GM12878 (cell line): ENCODE data around the gene NUP37. TPM values are rescaled to one million over a fixed set of nuclear protein-coding genes. Genes with fewer than 3 reads are reported as not detected.
"Not testable (repeated sequence)": the region's sequence is repeated elsewhere in the genome, so short reads cannot be mapped to it uniquely, and the experiment has no call there.

Experiments
- ATAC-seq: fragments of 200-7000 bp; cut with Tn5 transposase; 3 replicates; pipeline ENCODE4 v1.9.1; 2020; ENCODE audit warnings: mild to moderate bottlenecking, moderate library complexity
- BruUV-seq: library from RNA; stranded (reverse); fragments of 400-500 nt; replicated peaks from 2 replicates; lab custom pipeline; 2021; lab: Mats Ljungman, UMichigan
- CTCF ChIA-PET: fragments of 300-600 bp; sonication (Branson Sonifier 250); formaldehyde crosslinking; extraction: SDS; loops from one replicate; lab custom pipeline; 2021; ENCODE audit warnings: inconsistent platforms; lab: Yijun Ruan, JAX
- POLR2A ChIA-PET: fragments of 350-600 bp; formaldehyde crosslinking; extraction: SDS; loops from one replicate; lab custom pipeline; 2021; ENCODE audit warnings: inconsistent platforms; lab: Charles Lee
- RAD21 ChIA-PET: fragments of 300-600 bp; sonication (Branson Sonifier 250); formaldehyde crosslinking; loops from one replicate; lab custom pipeline; 2023; ENCODE audit warnings: antibody characterized with exemption; ENCODE audit not compliant: unreplicated experiment; lab: Charles Lee
- SMC1A ChIA-PET: fragments of 300-600 bp; sonication (Branson Sonifier 250); formaldehyde crosslinking; loops from one replicate; lab custom pipeline; 2023; ENCODE audit not compliant: unreplicated experiment, uncharacterized antibody; lab: Charles Lee
- DNase-seq: peaks from one replicate; pipeline ENCODE4 v3.0.0-alpha.2; 2011; ENCODE audit warnings: low read depth, low spot score
- FAIRE-seq: peaks from 3 replicates; lab custom pipeline; 2011; peaks lifted over from hg19 to GRCh38; lab: Jason Lieb, UNC
- H2AFZ ChIP-seq: 2 replicates; pipeline ENCODE4 v1.6.0; 2011; ENCODE audit warnings: low read depth, low read length, control low read depth; ENCODE audit not compliant: control insufficient read depth
- H3K27ac ChIP-seq: 2 replicates; pipeline ENCODE4 v1.5.1; 2011; ENCODE audit warnings: control low read depth; ENCODE audit not compliant: control insufficient read depth, insufficient read depth
- H3K27me3 ChIP-seq, 2 experiments: replicated peaks in 1 of 2; 2 replicates each; pipeline versions ENCODE4 v1.6.0 to v1.6.1; 2011; ENCODE audit warnings: low read length in 1 of 2; ENCODE audit not compliant: control insufficient read depth in 2 of 2, insufficient read depth in 2 of 2
- H3K36me3 ChIP-seq, 2 experiments: 2 replicates each; pipeline ENCODE4 v1.5.1; 2011; ENCODE audit warnings: low read length in 1 of 2; ENCODE audit not compliant: control insufficient read depth in 2 of 2, insufficient read depth in 2 of 2
- H3K4me1 ChIP-seq: 2 replicates; pipeline ENCODE4 v1.6.1; 2011; ENCODE audit warnings: mild to moderate bottlenecking, low read length, moderate library complexity, mixed read lengths; ENCODE audit not compliant: control insufficient read depth, insufficient read depth
- H3K4me2 ChIP-seq: 2 replicates; pipeline ENCODE4 v1.6.0; 2011; ENCODE audit warnings: control low read depth; ENCODE audit not compliant: control insufficient read depth, insufficient read depth
- H3K4me3 ChIP-seq: fragments of 200-600 bp; sonication (generic); 2 replicates; pipeline ENCODE4 v1.5.1; 2016
- H3K79me2 ChIP-seq: 2 replicates; pipeline ENCODE4 v1.6.0; 2011; ENCODE audit warnings: low read length; ENCODE audit not compliant: control insufficient read depth, insufficient read depth
- H3K9ac ChIP-seq: 2 replicates; pipeline ENCODE4 v1.8.0; 2011; ENCODE audit warnings: low read length, control low read depth, mixed read lengths; ENCODE audit not compliant: control insufficient read depth, insufficient read depth
- H3K9me3 ChIP-seq: replicated peaks from 3 replicates; pipeline ENCODE4 v1.5.1; 2011; ENCODE audit warnings: mild to moderate bottlenecking, low read length; ENCODE audit not compliant: control insufficient read depth, insufficient read depth
- H4K20me1 ChIP-seq: 2 replicates; pipeline ENCODE4 v1.6.0; 2011; ENCODE audit not compliant: control insufficient read depth, insufficient read depth
- E4F1 ChIP-seq: fragments of 450-650 bp; IDR thresholded peaks from 2 replicates; pipeline ENCODE4 v1.6.1; 2018; ENCODE audit warnings: borderline replicate concordance, mild to moderate bottlenecking; ENCODE audit not compliant: partially characterized antibody
- NRF1 ChIP-seq: conservative IDR thresholded peaks from 2 replicates; pipeline ENCODE4 v1.6.1; 2011; ENCODE audit warnings: mild to moderate bottlenecking, low read depth, low read length, improper control_type of control experiment
- RAD51 ChIP-seq: fragments of 450-650 bp; IDR thresholded peaks from 2 replicates; pipeline ENCODE4 v1.6.1; 2016; ENCODE audit warnings: moderate library complexity, mild to moderate bottlenecking, inconsistent platforms
- SMAD5 ChIP-seq: IDR thresholded peaks from 2 replicates; pipeline ENCODE4 v1.6.1; 2016; ENCODE audit warnings: antibody characterized with exemption, low read depth
- SUZ12 ChIP-seq: fragments of 200-600 bp; sonication (generic); IDR thresholded peaks from one replicate; pipeline ENCODE4 v1.6.1; 2018; ENCODE audit warnings: antibody characterized with exemption, mild to moderate bottlenecking; ENCODE audit not compliant: unreplicated experiment
- WRNIP1 ChIP-seq: IDR thresholded peaks from 2 replicates; pipeline ENCODE4 v1.6.1; 2011; ENCODE audit warnings: low read depth, low read length, improper control_type of control experiment, borderline replicate concordance
- ZSCAN29 ChIP-seq: fragments of 450-650 bp; IDR thresholded peaks from 2 replicates; pipeline ENCODE4 v1.6.1; 2017; ENCODE audit warnings: mild to moderate bottlenecking, moderate library complexity
- WGBS: methylation state at CpG from one replicate; pipeline ENCODE4 v1.1.6; 2016; ENCODE audit warnings: low lambda C conversion rate; ENCODE audit not compliant: insufficient replicate concordance, insufficient coverage; ENCODE audit errors: missing lambda C conversion rate; 5-methylcytosine and 5-hydroxymethylcytosine counted together
- in situ Hi-C: fragments of 300-500 bp; cut with MboI; formaldehyde crosslinking; loops from 9 replicates; pipeline ENCODE4 v1.14.3; 2018; ENCODE audit warnings: mixed read lengths
- intact Hi-C: fragments of 100-400 bp; cut with micrococcal nuclease; formaldehyde crosslinking; loops from one replicate; pipeline ENCODE4 v1.14.2; 2022; ENCODE audit not compliant: unreplicated experiment
- polyA plus RNA-seq, 11 experiments: library from polyadenylated mRNA; depleted of rRNA in 4 of 11; unstranded in 6 of 11; stranded (reverse) in 5 of 11; fragments of >200 nt; fragmentation: Nextera tagmentation in 4 of 11; fragmentation: Illumina TruSeq in 1 of 11; extraction: Ambion mirVana in 4 of 11; extraction: Trizol in 1 of 11; gene quantifications; 1 replicate in 1 of 11; 2 replicates in 10 of 11; pipeline versions ENCODE4 v1.2.1 to v1.2.3, GENCODE V29; 2011 to 2016; ENCODE audit warnings: inconsistent platforms in 2 of 11, missing spikeins in 2 of 11, low read depth in 1 of 11
- total RNA-seq, 4 experiments: library from RNA; depleted of rRNA in 3 of 4; stranded (reverse); fragments of >200 nt in 3 of 4; fragmentation: Illumina TruSeq in 1 of 4; extraction: Trizol in 1 of 4; gene quantifications; 2 replicates each; pipeline versions ENCODE4 v1.2.1 to v1.2.3, GENCODE V29; 2013 to 2021

The NUP37 gene
- total and polyA plus RNA-seq, 10 of the 15 experiments (the other 5 are each of a cell fraction or from before 2014, with no cell fraction given): 51.8 to 250 (median 99.6) TPM

GRCh38 chr12:102147062-102147587, 27.2 kb upstream of the NUP37 start:
- FAIRE-seq, intact Hi-C loops: not testable (repeated sequence)

GRCh38 chr12:102144221-102144620, 24.3 kb upstream of the NUP37 start:
- peak; percentile 27 for FAIRE-seq
- Histone ChIP-seq H3K9me3 (no peaks in the 10 kb centered on the region; the same call in 1 of the 3 replicates), H3K27ac (no peak overlapping the region), H4K20me1 (no peaks in the 10 kb centered on the region), H3K4me2 (no peak overlapping the region), H3K4me1 (no peaks in the 10 kb centered on the region), H3K9ac (no peak overlapping the region), H3K36me3 (peaks cover 0 to 3% of the 10 kb centered on the region in 2 experiments; a peak in 3 of 4 replicates), H3K27me3 (no peaks in the 10 kb centered on the region), H3K4me3 (no peak overlapping the region), H2AFZ (no peak overlapping the region), H3K79me2 (no peaks in the 10 kb centered on the region)
- intact Hi-C loops: no loop called here
- in situ Hi-C loops: no loop called here
- BruUV-seq: no TSS peak
- CTCF ChIA-PET: no interaction called here
- POLR2A ChIA-PET: interaction anchor here (0.5 kb wide), 1 partner anchor 1232 kb away, joined by 3 read pairs; no protein-coding TSS in a partner anchor
- 100% methylated on average over 1 of the region's 1 CpG for WGBS
- no peak for ATAC-seq
- SMC1A ChIA-PET: no interaction called here
- RAD21 ChIA-PET: no interaction called here
- no peak for TF ChIP-seq SMAD5
- no peak for TF ChIP-seq NRF1
- TF ChIP-seq RAD51: no peak
- TF ChIP-seq E4F1: no peak
- no peak for TF ChIP-seq WRNIP1
- TF ChIP-seq ZSCAN29: no peak
- no peak for TF ChIP-seq SUZ12
- DNase-seq: no peak

More at GRCh38 chr12:102147062-102147587, 27.2 kb upstream of the NUP37 start:
- H3K27ac ChIP-seq, CTCF ChIA-PET, POLR2A ChIA-PET, H3K4me1 ChIP-seq, H3K27me3 ChIP-seq, H3K79me2 ChIP-seq, H3K4me3 ChIP-seq, H2AFZ ChIP-seq, DNase-seq, BruUV-seq, H3K36me3 ChIP-seq, ATAC-seq, SMC1A ChIA-PET, H4K20me1 ChIP-seq, H3K9me3 ChIP-seq, H3K9ac ChIP-seq, in situ Hi-C loops, RAD21 ChIA-PET, H3K4me2 ChIP-seq: not testable (repeated sequence)
- 96% methylated on average over 4 of the region's 4 CpGs for WGBS

GRCh38 chr12:102142866-102143373, 23.0 kb upstream of the NUP37 start:
- SMC1A ChIA-PET, H3K27ac ChIP-seq, H2AFZ ChIP-seq, DNase-seq, H3K4me1 ChIP-seq, H3K36me3 ChIP-seq, H3K4me2 ChIP-seq, in situ Hi-C loops, H3K27me3 ChIP-seq, FAIRE-seq, H3K79me2 ChIP-seq, ATAC-seq, H4K20me1 ChIP-seq, POLR2A ChIA-PET, BruUV-seq, H3K4me3 ChIP-seq, intact Hi-C loops, H3K9ac ChIP-seq, H3K9me3 ChIP-seq: not testable (repeated sequence)
- CTCF ChIA-PET: interaction anchor here (0.8 kb wide), 1 partner anchor 27 kb away, joined by 3 read pairs; no protein-coding TSS in a partner anchor
- WGBS: 91% methylated on average over 11 of the region's 11 CpGs
- RAD21 ChIA-PET: interaction anchor here (1.1 kb wide), 1 partner anchor 21 kb away, joined by 4 read pairs; no protein-coding TSS in a partner anchor
